NOMO-1 treated with DMSO at 0.1 percent for 48 hours (cell line): Measurements from ENCODE around the gene SLC5A8.
A peak's percentile ranks its signal among the peaks of the same experiment; 100 is the strongest.

ENCODE experiments used
- DNase-seq: peaks from one replicate; lab custom pipeline; 2025; ENCODE audit not compliant: unreplicated experiment; lab: John Stamatoyannopoulos, UW

SLC5A8 gene

GRCh38 chr12:101209319-101210302 lies at the start of gene SLC5A8:
TSS of gene SLC5A8 (minus strand) at chr12:101210238. CDS start at chr12:101209848, 390 bp downstream.
- no peak for DNase-seq

GRCh38 chr12:101257357-101257756 lies 47.3 kb upstream of the SLC5A8 start:
- no peak for DNase-seq

- DNase-seq, result no peak
Measured at GRCh38 chr12:101256266-101256665, 46.2 kb upstream of the SLC5A8 start.

- DNase-seq, result no peak
Measured at GRCh38 chr12:101243616-101244015, 33.6 kb upstream of the SLC5A8 start.

- DNase-seq, result no peak
Measured at GRCh38 chr12:101243074-101243473, 33.0 kb upstream of the SLC5A8 start.

- DNase-seq, result no peak
Measured at GRCh38 chr12:101238800-101239329, 28.8 kb upstream of the SLC5A8 start.

- DNase-seq, result no peak
Measured at GRCh38 chr12:101238306-101238705, 28.3 kb upstream of the SLC5A8 start.

GRCh38 chr12:101235686-101236085 lies 25.6 kb upstream of the SLC5A8 start:
- no peak for DNase-seq

- peak; percentile 30 for DNase-seq
Measured at GRCh38 chr12:101231636-101232035, 21.6 kb upstream of the SLC5A8 start.

- DNase-seq, result no peak
Measured at GRCh38 chr12:101230547-101230946, 20.5 kb upstream of the SLC5A8 start.

- DNase-seq, result peak; percentile 1
Measured at GRCh38 chr12:101229841-101230241, 19.8 kb upstream of the SLC5A8 start.

- DNase-seq, result no peak
Measured at GRCh38 chr12:101221301-101221700, 11.3 kb upstream of the SLC5A8 start.

GRCh38 chr12:101216810-101217209 lies 6.8 kb upstream of the SLC5A8 start:
- DNase-seq, result no peak

GRCh38 chr12:101207086-101207780 lies 2.8 kb downstream of the SLC5A8 start:
- no peak for DNase-seq

GRCh38 chr12:101204602-101205304 lies 5.3 kb downstream of the SLC5A8 start:
- no peak for DNase-seq

- DNase-seq, result no peak
Measured at GRCh38 chr12:101200824-101201223, 9.2 kb downstream of the SLC5A8 start.

GRCh38 chr12:101200145-101200544 lies 9.9 kb downstream of the SLC5A8 start:
- DNase-seq, result no peak

- peak; percentile 73 for DNase-seq
Measured at GRCh38 chr12:101186291-101186690, 23.7 kb downstream of the SLC5A8 start.

- DNase-seq, result no peak
Measured at GRCh38 chr12:101181776-101182175, 28.3 kb downstream of the SLC5A8 start.

GRCh38 chr12:101174541-101174940 lies 35.5 kb downstream of the SLC5A8 start:
- DNase-seq, result no peak

GRCh38 chr12:101173197-101173749 lies 36.8 kb downstream of the SLC5A8 start:
- no peak for DNase-seq
